HK-2 (cell line): ENCODE measurements around the gene TRIP13.

Experiments used
- DNase-seq: peaks from one replicate; pipeline ENCODE4 v3.0.0-alpha.2; 2018; ENCODE audit not compliant: unreplicated experiment

The TRIP13 gene

GRCh38 chr5:953535-954449, 61.1 kb downstream of the TRIP13 start:
- DNase-seq, result no peak

DNA sequence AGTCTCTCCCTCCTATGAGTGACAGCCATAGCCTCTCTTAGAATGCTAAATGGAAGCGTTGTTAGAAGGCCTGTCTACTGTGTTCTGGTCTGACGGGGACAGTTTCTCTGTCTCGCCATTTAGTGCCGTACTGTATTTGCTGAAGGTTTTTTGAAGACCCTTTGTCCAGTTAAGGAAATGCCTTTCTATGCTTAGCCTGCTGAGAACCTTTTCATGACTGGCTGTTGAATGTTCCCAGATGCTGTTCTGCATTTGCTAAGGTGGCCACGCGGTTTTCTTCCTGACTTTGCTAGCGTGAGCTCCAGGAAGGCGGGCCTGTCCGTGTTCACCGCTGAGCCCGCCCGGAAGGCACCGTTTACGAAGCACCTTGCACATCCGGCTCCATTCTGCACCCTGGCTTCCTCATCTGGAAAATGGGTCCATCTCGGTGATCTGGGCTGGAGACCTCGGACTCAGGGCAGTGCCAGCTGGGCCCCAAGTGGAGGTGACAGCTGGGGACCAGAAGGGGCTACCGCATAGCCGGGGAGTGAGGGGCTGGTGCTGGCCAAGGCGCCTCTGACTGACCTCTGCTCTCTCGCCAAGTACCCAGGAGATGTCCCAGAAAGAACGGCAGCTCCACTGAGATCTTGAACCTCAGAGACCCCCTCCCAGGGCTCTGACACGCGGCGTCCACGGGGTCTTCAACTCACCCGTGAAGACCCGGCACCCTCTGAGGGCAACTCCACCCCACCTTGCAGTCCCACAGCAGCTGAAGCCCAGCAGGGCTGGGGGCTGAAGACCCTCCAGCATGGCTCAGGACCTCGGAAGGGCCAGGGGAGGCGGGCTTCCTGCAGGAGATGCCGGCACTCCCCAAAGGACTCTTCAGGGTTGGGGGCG, 63.4 kb downstream of the TRIP13 start:
- no peak for DNase-seq

DNA sequence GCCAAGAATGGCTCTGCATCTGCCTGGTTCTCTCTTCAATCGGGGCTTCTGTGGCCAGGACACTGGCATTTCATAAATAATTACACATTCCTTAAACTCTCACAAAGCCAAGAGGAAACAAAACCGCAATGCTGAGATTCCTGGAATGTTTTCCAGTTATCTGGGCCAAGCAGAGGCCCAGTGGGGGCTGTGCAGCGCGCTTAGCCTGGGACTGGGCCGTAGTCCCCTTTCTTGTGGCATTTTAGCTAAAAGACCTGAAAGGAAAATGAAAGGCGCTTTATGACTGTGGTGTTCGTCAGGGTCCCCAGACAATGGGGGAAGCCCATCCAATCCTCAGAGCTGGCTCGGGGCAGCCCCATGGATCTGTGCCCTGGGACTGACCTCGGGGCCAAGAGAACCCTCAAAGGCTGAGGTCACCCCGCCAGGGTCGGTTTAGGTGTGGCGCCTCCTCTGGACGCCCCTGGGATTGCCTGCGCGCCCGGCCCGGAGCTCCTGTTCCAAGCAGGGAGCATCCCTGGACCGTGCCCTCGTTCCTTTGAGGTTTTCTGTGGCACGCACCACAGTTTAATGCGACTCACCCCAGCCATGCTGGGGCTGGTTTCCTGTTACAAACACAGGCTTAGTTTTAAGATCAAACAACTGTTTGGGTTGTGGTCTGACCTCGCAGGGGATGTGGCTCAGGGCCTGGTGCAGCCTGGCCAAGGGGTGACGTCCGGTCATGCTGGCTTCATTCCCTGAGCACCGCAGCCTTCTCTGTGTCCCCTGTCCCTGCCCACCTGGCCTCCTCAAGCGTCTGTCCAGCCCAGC, 64.5 kb downstream of the TRIP13 start:
- peak; percentile 76 for DNase-seq

DNA sequence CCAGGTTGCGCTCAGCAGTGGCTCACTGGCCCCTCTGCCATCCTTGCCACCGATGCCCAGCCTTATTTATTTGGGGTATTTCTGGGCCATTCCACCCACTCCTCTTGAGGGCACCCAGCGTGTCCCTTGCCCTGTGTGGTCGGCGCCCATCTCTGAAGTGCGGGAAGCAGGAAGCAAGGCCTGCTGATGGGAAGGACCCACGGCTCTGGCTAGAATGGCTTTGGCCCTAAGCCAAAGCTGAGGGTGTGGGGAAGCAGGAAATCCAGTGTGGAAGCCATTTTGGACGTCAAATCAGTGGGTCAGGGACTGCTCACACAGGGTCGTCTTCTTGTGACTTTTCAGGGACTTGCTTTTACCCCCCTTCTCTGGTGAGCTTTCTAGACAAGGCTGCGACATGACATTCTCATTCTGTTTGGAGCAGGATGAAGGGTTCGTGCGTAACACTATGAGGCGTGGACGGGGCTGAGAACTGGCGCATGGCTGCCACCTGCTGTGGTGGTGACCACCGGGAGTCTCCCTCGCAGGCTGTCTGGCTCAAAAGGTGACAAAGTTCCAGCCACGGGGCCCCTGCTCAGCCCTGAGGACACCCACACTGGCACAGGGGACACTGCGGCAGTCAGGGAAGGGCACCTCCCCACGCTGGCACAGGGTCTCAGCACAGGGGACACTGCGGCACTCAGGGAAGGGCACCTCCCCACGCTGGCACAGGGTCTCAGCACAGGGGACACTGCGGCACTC, 65.2 kb downstream of the TRIP13 start:
- no peak for DNase-seq

GRCh38 chr5:958701-959571, 66.3 kb downstream of the TRIP13 start:
- DNase-seq, result peak; percentile 75

GRCh38 chr5:959581-960531, 67.2 kb downstream of the TRIP13 start:
- DNase-seq, result no peak

- DNase-seq, result no peak
Observed at GRCh38 chr5:960551-960950, 67.9 kb downstream of the TRIP13 start.

GRCh38 chr5:961002-961710, 68.5 kb downstream of the TRIP13 start:
- no peak for DNase-seq

GRCh38 chr5:961711-962240, 69.1 kb downstream of the TRIP13 start:
- DNase-seq, result no peak

- DNase-seq, result no peak
Observed at GRCh38 chr5:962386-962785, 69.7 kb downstream of the TRIP13 start.

DNA sequence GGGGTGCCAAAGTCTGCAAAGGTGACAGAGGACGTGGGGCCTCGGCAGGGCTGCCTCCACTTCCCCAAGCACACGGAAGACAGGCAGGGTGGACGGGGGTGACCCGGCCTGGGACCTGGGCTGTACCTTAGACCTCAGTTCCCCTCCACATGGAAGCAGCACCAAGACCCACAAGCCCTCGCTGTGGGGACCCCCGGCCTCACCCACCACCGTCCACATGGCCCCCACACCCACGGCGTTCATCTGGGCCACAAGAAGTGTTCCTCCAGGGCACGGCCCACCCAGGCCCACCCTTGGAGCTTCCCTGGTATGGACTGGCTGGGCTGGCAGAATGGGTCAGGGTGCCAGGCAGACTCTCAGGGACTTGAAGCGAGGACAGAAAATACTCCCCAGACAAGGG, 70.1 kb downstream of the TRIP13 start:
- no peak for DNase-seq

DNA sequence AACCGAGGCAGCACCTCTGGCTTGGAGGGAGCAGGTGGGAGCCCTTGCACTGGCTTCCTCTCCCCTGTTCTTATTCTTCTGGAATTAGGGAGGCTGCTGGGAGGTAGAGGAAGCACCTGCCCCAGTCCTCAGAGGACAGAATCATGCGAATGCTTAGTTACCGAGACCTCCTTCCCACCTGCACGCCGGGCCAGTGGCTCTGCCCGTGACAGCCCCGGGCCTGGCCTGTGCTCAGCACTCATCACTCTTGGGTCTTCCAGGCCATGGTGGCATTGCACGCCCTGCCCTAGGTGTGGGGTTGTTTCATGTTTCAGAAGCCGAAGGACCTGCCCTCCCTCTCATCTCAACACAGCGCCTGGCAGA, 70.6 kb downstream of the TRIP13 start:
- no peak for DNase-seq

- DNase-seq, result no peak
Observed at GRCh38 chr5:963673-964531, 71.2 kb downstream of the TRIP13 start.

DNA sequence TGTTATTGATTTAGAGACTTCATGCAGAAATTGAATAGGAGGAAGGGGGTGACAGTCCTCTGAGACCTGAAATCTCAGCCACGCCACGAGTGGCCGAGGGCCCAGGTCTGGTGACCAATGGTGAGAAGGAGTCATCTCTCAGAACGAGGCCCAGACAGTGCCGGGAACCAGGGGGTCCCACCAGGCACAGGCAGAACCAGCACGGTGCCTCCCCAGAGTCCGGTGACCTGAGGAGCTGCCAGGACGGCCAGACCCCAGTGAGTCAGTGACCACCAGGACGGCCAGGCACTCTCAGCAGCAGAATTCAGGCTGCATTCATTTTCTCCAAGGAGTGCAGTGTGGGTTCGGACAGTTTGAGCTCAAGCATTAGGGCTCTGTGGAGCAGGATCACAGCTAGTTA, 72.1 kb downstream of the TRIP13 start:
- no peak for DNase-seq

DNA sequence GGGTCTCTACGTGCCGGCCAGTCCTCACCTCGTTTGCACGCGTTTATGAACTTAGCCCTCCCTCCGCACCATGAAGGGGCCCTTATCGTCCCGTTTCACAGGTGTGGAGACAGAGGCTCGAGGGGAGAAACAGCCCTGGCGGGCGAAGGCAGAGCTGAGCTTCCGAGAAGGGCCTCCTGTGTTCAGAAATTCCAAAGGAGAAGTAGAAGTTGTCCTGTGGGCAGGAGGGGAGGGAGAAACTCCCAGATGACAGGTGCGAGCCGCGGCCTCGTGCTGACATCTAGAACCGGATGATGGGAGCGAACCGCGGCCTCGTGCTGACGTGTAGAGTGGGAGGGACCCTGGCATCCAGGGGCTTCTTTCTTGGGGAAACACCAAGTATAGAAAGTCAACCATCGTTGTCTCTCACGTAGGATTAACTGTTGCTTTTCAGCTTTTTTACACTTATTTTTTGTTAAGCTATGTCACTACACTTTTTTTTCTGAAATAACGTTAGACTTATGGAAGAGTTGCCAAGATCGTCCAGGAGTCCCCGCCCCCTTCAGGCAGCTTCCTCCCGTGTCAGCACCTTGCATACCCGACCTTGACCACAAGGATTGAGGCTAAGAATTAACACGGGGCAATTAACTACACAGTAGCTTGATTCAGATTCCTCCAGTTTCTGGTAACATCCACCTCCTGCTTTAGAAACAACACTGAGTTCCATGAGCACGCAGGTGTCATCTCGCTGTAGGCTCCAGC, 73.1 kb downstream of the TRIP13 start:
- DNase-seq, result no peak

DNA sequence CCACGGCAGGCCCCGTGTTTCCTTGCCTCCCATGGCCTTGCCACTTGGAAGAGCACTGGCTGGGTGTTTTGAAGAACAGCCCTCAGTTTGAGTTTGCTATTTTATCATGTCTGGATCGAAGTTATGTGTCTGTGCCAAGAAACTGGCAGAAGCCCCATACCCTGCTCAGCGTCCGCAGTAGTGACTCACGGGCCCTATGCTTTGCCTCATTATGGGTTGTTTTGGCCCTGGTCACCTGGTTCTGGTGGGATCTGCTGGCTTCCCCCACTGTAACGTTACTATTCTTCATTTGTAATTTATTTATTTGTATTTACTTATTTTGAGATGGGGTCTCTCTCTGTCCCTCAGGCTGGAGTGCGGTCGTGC, 73.6 kb downstream of the TRIP13 start:
- no peak for DNase-seq

DNA sequence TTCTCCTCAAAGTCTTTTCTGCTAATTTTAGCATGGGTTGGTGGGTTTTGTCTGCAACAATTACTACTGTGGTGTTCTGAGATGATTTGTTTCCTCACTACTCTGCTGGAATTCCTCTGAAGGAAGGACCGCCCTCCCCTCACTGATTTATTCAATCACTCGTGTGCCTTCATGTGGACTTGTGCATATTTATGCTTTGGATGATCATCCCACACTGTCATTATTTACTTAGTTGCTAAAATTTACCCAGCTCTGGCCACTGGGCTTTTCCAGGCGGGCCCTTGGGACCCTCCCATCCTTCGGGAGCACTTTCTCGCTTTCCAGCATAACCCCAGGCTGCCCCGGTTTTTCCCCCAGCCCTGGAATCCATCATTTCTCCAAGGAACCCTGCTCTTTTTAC, 74.3 kb downstream of the TRIP13 start:
- no peak for DNase-seq
